Measurements from ENCODE around the gene FOXP1. TPM values are rescaled to one million over a fixed set of nuclear protein-coding genes. Genes with fewer than 3 reads are reported as not detected.

FOXP1 gene
- total and polyA plus RNA-seq, 12 donors = 4.8 to 56.0 (median 43.8) TPM

GRCh38 chr3:71211083-71211482, 372.4 kb downstream of the FOXP1 start:
- ATAC-seq (no peak), DNase-seq (peak in 1 of 2 donors; percentile 17)
- intact Hi-C loops (cut with DNase I) = loop anchor here in 1 of 10 donors (10.0 kb wide), 1 partner anchor 84 kb away; no protein-coding TSS in a partner anchor
- Histone ChIP-seq H3K36me3 (no peaks in the 10 kb centered on the region), H3K27me3 (no peaks in the 10 kb centered on the region), H3K4me3 (no peak overlapping the region), H3K27ac (peak overlapping the region in 4 of 10 donors; percentile 39 to 61 (median 46)), H3K9me3 (no peaks in the 10 kb centered on the region), H3K4me1 (peaks cover 0 to 46% (median 32%) of the 10 kb centered on the region in 9 donors)
- WGBS, 2 donors = 88% methylated on average over 4 of the region's 4 CpGs
- TF ChIP-seq CTCF (IDR thresholded peaks at IDR 0.05) = no peak

- TF ChIP-seq CTCF (IDR thresholded peaks at IDR 0.05) = peak in 2 of 9 donors; percentile 7 to 15
- Histone ChIP-seq H3K36me3 (no peaks in the 10 kb centered on the region), H3K9me3 (no peaks in the 10 kb centered on the region), H3K27me3 (no peaks in the 10 kb centered on the region), H3K4me3 (no peak overlapping the region), H3K4me1 (peaks cover 0 to 46% (median 32%) of the 10 kb centered on the region in 9 donors), H3K27ac (peak overlapping the region in 7 of 10 donors; percentile 7 to 61 (median 39))
- intact Hi-C loops (cut with DNase I) = loop anchor here in 1 of 10 donors (10.0 kb wide), 1 partner anchor 84 kb away; no protein-coding TSS in a partner anchor
- 59% methylated on average over 4 of the region's 4 CpGs for WGBS, 2 donors
- ATAC-seq = peak in 7 of 8 donors; percentile 27 to 92 (median 64)
- no peak for DNase-seq
Measured at GRCh38 chr3:71210257-71211007, 373.1 kb downstream of the FOXP1 start.

- Histone ChIP-seq H3K9me3 (no peaks in the 10 kb centered on the region), H3K4me3 (no peak overlapping the region), H3K36me3 (no peaks in the 10 kb centered on the region), H3K4me1 (peaks cover 0 to 52% (median 32%) of the 10 kb centered on the region in 9 donors), H3K27me3 (no peaks in the 10 kb centered on the region), H3K27ac (no peak overlapping the region)
- no peak for TF ChIP-seq CTCF (IDR thresholded peaks at IDR 0.05)
- intact Hi-C loops (cut with DNase I) = loop anchor here in 1 of 10 donors (5.0 kb wide), 1 partner anchor 39 kb away; no protein-coding TSS in a partner anchor
- ATAC-seq (no peak), DNase-seq (no peak)
- WGBS, 2 donors = 49 to 53% methylated on average over 6 of the region's 6 CpGs
Measured at GRCh38 chr3:71208211-71209095, 375.1 kb downstream of the FOXP1 start.

- H3K4me3 ChIP-seq = no peak overlapping the region
- H3K27me3 ChIP-seq = no peaks in the 10 kb centered on the region
- TF ChIP-seq CTCF (IDR thresholded peaks at IDR 0.05) = no peak
- no peak for DNase-seq
- intact Hi-C loops (cut with DNase I) = loop anchor here in 1 of 10 donors (5.0 kb wide), 1 partner anchor 40 kb away; no protein-coding TSS in a partner anchor
- H3K27ac ChIP-seq = no peak overlapping the region
- ATAC-seq = peak in 3 of 8 donors; percentile 69 to 79 (median 76)
- 58 to 66% methylated on average over 3 of the region's 3 CpGs for WGBS, 2 donors
- no peaks in the 10 kb centered on the region for H3K36me3 ChIP-seq
- H3K4me1 ChIP-seq = peaks cover 0 to 60% (median 38%) of the 10 kb centered on the region in 9 donors
- H3K9me3 ChIP-seq = no peaks in the 10 kb centered on the region
Measured at GRCh38 chr3:71207632-71208031, 375.9 kb downstream of the FOXP1 start.

Measured in heart right ventricle (tissue), 16 donors.